Embryonic facial prominence (tissue), 1 donor: ENCODE measurements around the gene SLC8B1.
"Not testable (repeated sequence)": the region's sequence is repeated elsewhere in the genome, so short reads cannot be mapped to it uniquely, and the experiment has no call there.

Experiments
- DNase-seq: peaks from one replicate; pipeline ENCODE4 v3.0.0-alpha.2; 2016; ENCODE audit errors: extremely low spot score

SLC8B1 gene

GRCh38 chr12:113358381-113359132 is 23.6 kb upstream of the SLC8B1 start, which contains the start of gene PLBD2:
PLBD2 (plus strand) TSS chr12:113358587; CDS start chr12:113358601, 14 bp downstream.
- peak; percentile 81 for DNase-seq

DNA sequence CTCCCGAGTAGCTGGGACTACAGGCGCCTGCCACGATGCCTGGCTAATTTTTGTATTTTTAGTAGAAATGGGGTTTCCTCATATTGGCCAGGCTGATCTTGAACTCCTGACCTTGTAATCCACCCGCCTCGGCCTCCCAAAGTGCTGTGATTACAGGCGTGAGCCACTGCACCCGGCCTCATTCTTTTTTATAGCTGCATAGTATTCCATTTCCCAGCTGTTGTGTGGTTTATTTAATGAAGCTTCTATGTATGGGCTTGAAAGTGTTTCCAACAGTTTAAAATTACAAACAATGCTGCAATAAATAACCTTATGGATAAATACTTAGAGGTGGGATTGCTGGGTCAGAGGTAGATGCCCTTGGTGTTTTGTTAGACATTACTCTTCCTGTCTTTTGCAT is 19.3 kb upstream of the SLC8B1 start:
- not testable (repeated sequence) for DNase-seq

GRCh38 chr12:113351089-113351488 is 16.2 kb upstream of the SLC8B1 start:
- DNase-seq = no peak

DNA sequence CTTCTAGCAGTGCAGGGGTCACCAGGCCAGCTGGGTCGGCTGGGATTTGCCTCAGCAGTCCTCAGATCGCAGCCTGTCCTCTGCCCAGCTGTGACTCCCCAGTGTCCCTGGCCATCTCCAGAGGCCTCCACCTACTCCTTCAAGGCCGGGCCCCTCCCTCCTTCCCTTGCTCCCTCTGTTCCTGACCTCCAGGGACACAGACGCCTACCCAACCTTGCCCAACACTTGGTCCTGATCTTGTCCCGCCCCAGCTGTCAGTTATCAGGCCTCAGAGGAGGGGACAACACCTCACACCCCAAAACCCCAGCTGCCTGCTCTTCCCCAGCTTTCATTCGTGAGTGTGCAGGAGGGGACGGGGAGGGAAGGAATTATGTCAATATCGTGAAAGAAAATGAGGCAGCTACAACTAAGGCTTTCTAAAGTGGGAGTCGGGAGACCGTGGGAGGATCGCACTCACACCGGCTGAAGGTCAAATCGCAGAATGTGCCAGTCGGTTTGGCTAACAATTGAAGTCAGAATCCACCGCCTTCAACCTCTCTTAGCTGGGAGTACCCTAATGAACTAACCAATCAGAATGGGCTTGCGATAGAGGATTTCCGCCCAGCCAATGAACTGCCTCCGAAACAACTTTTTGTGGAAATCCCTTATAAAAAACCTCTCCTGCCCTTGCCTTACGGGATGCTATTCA is 14.1 kb upstream of the SLC8B1 start:
- DNase-seq = no peak

- no peak for DNase-seq
Observed at GRCh38 chr12:113347892-113348291, 13.0 kb upstream of the SLC8B1 start.

DNA sequence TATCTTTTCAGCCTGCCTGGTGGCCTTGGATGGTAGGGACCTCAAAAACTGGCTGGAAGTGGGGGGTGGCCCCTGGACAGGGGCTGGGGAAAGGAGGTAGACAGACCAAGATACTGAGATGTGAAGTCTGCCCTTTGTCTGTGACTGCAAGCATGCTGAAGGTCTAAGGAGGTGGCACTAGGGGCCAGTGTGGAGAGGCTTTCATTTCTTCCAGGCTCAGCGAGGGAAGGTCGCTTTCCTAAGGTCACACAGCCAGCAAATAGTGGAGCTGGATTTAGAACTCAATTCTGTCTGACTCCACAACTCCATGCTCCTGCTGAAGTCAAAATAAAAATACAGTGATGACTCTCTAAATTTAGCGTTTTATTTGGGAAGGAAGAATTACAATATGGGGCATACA is 12.2 kb upstream of the SLC8B1 start:
- DNase-seq = no peak

GRCh38 chr12:113346353-113346752 is 11.4 kb upstream of the SLC8B1 start:
- no peak for DNase-seq

DNA sequence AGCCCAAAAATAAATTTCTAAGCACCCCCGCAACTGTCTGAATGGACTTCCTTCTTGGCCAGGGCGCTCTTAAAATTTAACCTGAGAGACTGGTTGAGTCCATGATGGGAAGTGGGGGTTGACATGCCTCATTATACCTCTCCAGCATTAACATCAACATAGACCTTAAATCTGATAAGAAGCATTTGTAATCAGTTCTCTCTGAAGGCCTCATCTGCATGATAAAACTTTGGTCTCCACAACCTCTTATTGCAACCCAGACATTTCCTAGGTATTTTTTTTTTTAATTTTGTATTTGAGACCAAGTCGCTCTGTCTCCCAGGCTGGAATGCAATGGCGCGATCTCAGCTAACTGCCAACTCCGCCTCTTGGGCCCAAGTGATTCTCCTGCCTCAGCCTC is 10.4 kb upstream of the SLC8B1 start:
- DNase-seq = no peak

DNA sequence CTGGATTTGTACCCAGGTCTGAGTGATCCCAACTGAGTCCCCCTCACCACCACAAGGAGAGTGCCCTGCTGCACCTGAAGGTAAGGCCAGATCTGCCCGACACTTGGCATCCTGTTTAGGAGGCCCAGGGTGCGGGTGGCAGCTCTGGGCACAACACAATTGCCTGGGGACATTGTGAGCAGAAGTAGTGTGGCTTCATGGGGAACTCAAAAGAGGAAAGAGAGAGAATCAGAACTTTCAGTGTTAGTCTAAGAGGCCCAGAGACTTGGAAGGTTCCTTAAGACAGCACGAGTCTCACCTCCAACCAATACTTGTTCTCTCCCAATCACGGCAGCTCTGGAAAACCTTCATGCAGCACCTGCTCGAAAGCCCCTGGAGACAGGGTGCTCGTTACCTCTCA is 6.6 kb upstream of the SLC8B1 start:
- no peak for DNase-seq

DNA sequence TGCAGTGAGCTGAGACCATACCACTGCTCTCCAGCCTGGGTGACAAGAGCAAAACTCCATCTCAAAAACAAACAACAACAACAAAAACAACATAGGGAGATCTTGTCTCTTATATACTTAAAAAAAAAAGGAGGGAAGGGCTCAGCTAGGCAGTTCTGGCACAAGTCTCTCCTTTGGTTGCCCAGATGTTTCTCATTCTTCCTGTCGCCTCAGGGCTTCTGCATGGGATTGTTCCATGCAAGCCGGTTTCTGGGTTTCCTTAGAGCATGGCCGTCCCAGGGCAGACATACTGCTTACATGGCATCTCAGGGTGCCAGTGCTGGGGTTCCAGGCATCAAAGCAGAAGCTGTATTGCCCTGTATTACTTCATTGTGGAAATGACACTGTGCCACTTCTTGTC is 5.2 kb upstream of the SLC8B1 start:
- DNase-seq = no peak

DNA sequence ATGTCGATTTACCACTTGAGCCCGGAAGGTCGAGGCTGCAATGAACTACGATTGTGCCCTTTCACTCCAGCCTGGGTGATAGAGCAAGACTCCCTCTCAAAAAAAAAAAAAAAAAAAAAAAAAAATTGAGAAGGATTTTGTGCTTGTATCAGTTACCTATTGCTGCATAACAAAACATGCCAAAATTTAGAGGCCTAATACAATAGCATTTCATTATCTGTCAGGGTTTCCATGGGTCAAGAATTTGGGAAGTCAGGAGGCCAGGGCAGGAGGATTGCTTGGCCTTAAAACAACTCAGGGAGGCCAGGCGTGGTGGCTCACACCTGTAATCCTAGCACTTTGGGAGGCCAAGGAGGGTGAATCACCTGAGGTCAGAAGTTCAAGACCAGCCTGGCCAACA is 4.6 kb upstream of the SLC8B1 start:
- no peak for DNase-seq

- no peak for DNase-seq
Observed at GRCh38 chr12:113333877-113334785, 778 bp downstream of the SLC8B1 start.

- DNase-seq = no peak
Observed at GRCh38 chr12:113333418-113333750, 1.5 kb downstream of the SLC8B1 start.

DNA sequence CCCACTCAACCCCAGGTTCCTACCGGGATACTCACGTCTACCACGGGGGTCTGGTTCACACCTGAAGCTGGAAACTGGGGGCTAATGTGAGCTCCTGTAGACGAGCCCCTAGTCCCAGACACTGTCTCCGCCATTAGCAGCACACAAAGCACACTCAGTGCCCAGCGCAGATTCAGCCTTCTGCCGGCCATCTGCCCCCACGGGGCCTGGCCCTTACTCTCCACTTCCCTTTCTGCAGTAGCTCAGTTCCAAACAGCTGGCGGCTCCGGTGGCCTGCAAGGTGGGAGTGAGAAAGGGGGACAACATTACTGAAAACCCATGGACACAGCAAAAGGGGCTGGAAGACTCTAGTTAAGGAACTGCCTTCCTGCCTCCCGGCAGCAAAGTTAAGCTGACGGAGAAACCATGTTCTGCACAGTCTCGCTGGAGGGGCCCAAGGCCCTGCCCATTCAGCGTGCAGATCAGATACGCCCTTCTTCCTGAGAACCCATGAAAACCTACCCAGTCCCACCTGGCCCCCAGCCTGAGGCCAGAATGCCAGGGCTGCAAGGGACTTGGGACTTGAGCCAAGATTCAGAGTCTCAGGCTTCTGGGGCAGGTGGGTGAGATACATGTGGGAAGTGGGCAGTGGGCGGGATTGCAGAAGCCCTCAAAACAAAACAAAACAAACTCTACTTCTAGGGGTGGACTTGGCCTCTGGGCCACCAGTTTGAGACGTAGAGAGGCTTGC is 2.1 kb downstream of the SLC8B1 start:
- DNase-seq = no peak

GRCh38 chr12:113330505-113330904 is 4.4 kb downstream of the SLC8B1 start:
- DNase-seq = no peak

DNA sequence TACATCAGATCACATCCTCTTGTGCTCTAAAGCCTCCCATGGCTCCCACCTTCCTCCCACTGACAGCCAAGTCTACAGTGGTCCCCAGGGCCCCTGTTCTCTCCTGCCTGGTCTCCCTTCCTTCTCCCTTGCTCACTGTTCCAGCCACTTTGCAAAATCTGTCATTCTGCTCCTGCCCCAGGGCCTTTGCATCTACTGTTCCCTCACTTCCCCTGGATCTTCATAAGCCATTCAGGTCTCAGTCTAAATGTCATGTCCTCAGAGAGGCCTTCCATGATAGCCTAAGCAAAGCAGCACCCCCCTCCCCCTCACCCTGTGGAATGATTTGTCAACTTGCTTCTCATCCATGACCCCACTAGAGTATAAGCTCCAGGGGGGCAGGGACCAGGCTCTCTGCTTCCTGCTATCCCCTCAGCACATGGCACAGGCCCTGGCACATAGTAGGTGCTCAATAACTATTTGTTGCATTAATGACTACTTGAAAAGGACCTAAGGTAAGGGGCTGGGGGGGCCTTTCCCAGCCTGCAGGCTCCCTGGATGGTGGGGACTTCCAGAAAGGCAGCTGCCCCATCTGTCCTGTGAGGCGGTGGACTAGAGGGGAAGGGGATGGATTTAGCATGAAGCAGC is 5.0 kb downstream of the SLC8B1 start:
- no peak for DNase-seq

DNA sequence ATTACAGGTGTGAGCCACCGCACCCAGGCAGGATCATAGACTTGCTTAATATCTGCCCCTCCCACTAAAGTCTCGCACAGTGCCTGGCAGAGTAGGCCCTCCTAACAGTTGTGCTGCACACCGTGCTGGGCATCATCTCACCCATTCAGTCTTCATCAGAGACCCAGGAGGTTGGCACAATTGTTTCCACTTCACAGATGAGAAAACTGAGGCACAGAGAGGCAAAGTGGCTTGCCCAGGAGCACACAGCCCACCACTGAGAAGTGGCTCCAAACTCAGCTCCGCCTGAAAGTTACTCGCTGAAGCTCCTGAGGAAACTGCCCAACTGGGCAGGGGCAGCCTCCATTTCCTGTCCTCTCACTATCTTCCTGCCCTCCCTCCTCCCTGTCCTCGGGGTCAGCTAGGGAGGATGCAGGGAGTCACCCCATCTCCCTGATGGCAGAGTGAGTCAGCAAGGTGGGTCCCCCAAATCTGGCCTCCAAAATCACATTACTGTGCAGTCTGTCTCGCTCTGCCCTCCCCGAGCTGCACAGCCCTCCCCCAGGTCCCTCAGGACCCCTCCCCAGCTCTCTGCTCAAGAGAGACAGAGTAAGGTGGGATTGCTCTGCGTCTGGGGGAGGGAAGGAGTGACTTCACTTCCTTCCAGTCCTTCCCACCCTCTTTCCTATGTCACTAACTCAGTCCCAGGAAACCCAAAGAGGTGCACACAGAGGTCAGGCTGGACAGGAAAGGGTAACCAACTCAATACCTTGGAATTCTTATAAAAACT is 5.7 kb downstream of the SLC8B1 start:
- DNase-seq = no peak

DNA sequence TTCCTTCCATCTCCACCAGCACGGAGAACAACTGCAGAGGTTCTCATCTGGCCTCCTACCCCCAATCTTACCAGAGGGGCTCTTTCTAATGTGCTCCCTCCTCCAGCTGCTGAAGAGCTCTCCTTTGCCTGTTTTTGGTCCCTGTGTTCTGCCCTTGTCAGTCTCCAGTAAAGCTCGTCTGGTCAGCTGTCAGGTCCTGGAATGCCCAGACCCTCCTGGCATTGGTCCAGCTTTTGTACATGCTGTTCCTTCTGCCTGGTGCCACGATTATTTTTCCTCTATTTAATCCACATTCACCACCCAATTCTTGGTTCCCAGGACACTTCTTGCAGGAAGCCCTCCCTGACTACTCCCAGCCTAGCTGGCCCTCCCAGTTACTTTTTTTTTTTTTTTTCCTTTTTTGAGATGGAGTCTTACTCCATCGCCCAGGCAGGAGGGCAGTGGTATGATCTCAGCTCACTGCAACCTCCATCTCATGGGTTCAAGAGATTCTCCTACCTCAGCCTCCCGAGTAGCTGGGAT is 6.5 kb downstream of the SLC8B1 start:
- DNase-seq = no peak

- no peak for DNase-seq
Observed at GRCh38 chr12:113326775-113327395, 8.0 kb downstream of the SLC8B1 start.

DNA sequence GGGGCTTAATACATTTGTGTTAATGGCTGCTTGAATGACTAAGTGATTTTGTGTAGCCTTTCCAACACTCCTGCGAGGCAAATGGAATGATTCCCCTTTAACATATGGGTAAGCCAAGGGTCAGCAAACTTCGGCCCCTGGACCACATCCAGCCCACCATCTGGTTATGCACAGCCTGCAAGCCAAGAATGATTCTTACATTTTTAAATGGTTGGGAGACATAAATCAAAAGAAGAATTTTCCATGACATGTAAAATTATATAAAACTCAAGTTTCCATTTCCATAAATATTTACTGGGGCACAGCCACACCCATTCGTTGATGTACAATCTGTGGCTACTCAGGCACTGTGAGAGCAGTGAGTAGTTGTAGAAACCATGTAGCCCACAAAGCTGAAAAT is 9.0 kb downstream of the SLC8B1 start:
- DNase-seq = peak; percentile 14
